K562 (cell line): ENCODE measurements around the gene PPIE. TPM values are rescaled to one million over a fixed set of nuclear protein-coding genes. Genes with fewer than 3 reads are reported as not detected.

Source experiments
- BHLHE40 ChIP-seq: IDR thresholded peaks from 2 replicates; pipeline ENCODE4 v1.6.1; 2011; ENCODE audit warnings: low read length, improper control_type of control experiment
- CBFA2T2 ChIP-seq: fragments of 450-650 bp; conservative IDR thresholded peaks from 2 replicates; pipeline ENCODE4 v1.6.1; 2017; ENCODE audit warnings: mild to moderate bottlenecking
- FOXJ2 ChIP-seq: fragments of 200-800 bp; sonication (Bioruptor generic); IDR thresholded peaks from 2 replicates; pipeline ENCODE4 v1.6.1; 2016; ENCODE audit warnings: missing genetic modification characterization, missing compliant biosample characterization
- FOXP1 ChIP-seq: sonication (generic); formaldehyde crosslinking; IDR thresholded peaks from 2 replicates; pipeline ENCODE4 v1.8.0; 2022; ENCODE audit warnings: mild to moderate bottlenecking, missing genetic modification reagents
- GATA2 ChIP-seq: sonication (generic); formaldehyde crosslinking; IDR thresholded peaks from 2 replicates; pipeline ENCODE4 v1.4.0; 2020; ENCODE audit warnings: mild to moderate bottlenecking, missing genetic modification reagents
- HLTF ChIP-seq: fragments of 450-650 bp; IDR thresholded peaks from 2 replicates; pipeline ENCODE4 v1.6.1; 2016
- IRF2 ChIP-seq: sonication (generic); formaldehyde crosslinking; IDR thresholded peaks from 2 replicates; pipeline ENCODE4 v1.8.1; 2022; ENCODE audit warnings: mild to moderate bottlenecking, missing genetic modification reagents
- KHSRP ChIP-seq: fragments of 450-650 bp; IDR thresholded peaks from 2 replicates; pipeline ENCODE4 v1.6.1; 2017
- LARP7 ChIP-seq: fragments of 450-650 bp; IDR thresholded peaks from 2 replicates; pipeline ENCODE4 v1.6.1; 2016
- MAFG ChIP-seq: fragments of 450-650 bp; conservative IDR thresholded peaks from 2 replicates; pipeline ENCODE4 v1.6.1; 2016; ENCODE audit warnings: missing genetic modification characterization, missing compliant biosample characterization
- MAZ ChIP-seq, 2 experiments: fragments of 450-650 bp in 1 of 2; sonication (generic) in 1 of 2; formaldehyde crosslinking; IDR thresholded peaks in 1 of 2; conservative IDR thresholded peaks in 1 of 2; 2 replicates each; pipeline versions ENCODE4 v1.4.0 to v1.5.0; 2020; ENCODE audit warnings: mild to moderate bottlenecking in 1 of 2, missing genetic modification reagents in 1 of 2
- MTA2 ChIP-seq: fragments of 450-650 bp; IDR thresholded peaks from 2 replicates; pipeline ENCODE4 v1.6.1; 2016; ENCODE audit warnings: low read depth
- NELFE ChIP-seq: IDR thresholded peaks from 2 replicates; pipeline ENCODE4 v1.6.1; 2011; ENCODE audit warnings: mild to moderate bottlenecking; ENCODE audit not compliant: insufficient read depth, insufficient read length
- NR1H2 ChIP-seq: sonication (generic); formaldehyde crosslinking; IDR thresholded peaks from 2 replicates; pipeline ENCODE4 v1.4.0; 2020; ENCODE audit warnings: mild to moderate bottlenecking, missing genetic modification reagents
- PHF20 ChIP-seq: fragments of 450-650 bp; IDR thresholded peaks from 2 replicates; pipeline ENCODE4 v1.6.1; 2018; ENCODE audit not compliant: partially characterized antibody
- RBM17 ChIP-seq: fragments of 200-400 bp; formaldehyde crosslinking; IDR thresholded peaks from 2 replicates; pipeline ENCODE4 v1.6.1; 2017; ENCODE audit warnings: low read depth, mild to moderate bottlenecking, low read length, borderline replicate concordance
- RBM25 ChIP-seq: fragments of 200-400 bp; formaldehyde crosslinking; IDR thresholded peaks from 2 replicates; pipeline ENCODE4 v1.6.1; 2018; ENCODE audit warnings: low read length, low read depth, moderate library complexity; ENCODE audit not compliant: severe bottlenecking
- RCOR1 ChIP-seq, 2 experiments: IDR thresholded peaks; 2 replicates each; pipeline ENCODE4 v1.6.1; 2012; ENCODE audit warnings: low read depth in 2 of 2, low read length in 2 of 2, borderline replicate concordance in 1 of 2, improper control_type of control experiment in 1 of 2
- TARDBP ChIP-seq: fragments of 450-650 bp; IDR thresholded peaks from 2 replicates; pipeline ENCODE4 v1.6.1; 2016
- TEAD4 ChIP-seq, 2 experiments: sonication (generic) in 1 of 2; formaldehyde crosslinking in 1 of 2; IDR thresholded peaks; 2 replicates each; pipeline versions ENCODE4 v1.6.1 to v1.8.0; 2012 to 2022; ENCODE audit warnings: borderline replicate concordance in 1 of 2, inconsistent platforms in 1 of 2, low read length in 1 of 2, mild to moderate bottlenecking in 1 of 2, missing genetic modification reagents in 1 of 2
- ZNF121 ChIP-seq: sonication (generic); formaldehyde crosslinking; conservative IDR thresholded peaks from 2 replicates; pipeline ENCODE4 v1.8.0; 2022; ENCODE audit warnings: missing genetic modification reagents
- ZNF175 ChIP-seq: fragments of 200-800 bp; sonication (Bioruptor generic); IDR thresholded peaks from 2 replicates; pipeline ENCODE4 v1.6.1; 2016; ENCODE audit warnings: low read depth, mild to moderate bottlenecking, missing genetic modification characterization, missing compliant biosample characterization
- ZNF239 ChIP-seq: fragments of 250-450 bp; sonication (Bioruptor Pico); IDR thresholded peaks from 2 replicates; pipeline ENCODE4 v1.4.0; 2020; ENCODE audit warnings: mild to moderate bottlenecking
- ZNF76 ChIP-seq: fragments of 250-450 bp; sonication (Bioruptor Pico); IDR thresholded peaks from 2 replicates; pipeline ENCODE4 v1.4.0; 2020; ENCODE audit warnings: mild to moderate bottlenecking, moderate library complexity, borderline replicate concordance
- polyA plus RNA-seq, 8 experiments: library from polyadenylated mRNA; depleted of rRNA in 4 of 8; stranded (reverse) in 5 of 8; unstranded in 3 of 8; fragments of >200 nt; fragmentation: Nextera tagmentation in 2 of 8; fragmentation: Illumina TruSeq in 1 of 8; extraction: Ambion mirVana in 2 of 8; extraction: Trizol in 1 of 8; gene quantifications; 2 replicates each; pipeline versions ENCODE4 v1.2.1 to v1.2.3, GENCODE V29; 2011 to 2014; ENCODE audit warnings: inconsistent platforms in 1 of 8, missing spikeins in 1 of 8
- total RNA-seq, 7 experiments: library from RNA; depleted of rRNA in 6 of 7; stranded (reverse); fragments of >200 nt in 6 of 7; fragmentation: Illumina TruSeq in 2 of 7; extraction: Trizol in 2 of 7; gene quantifications; 2 replicates each; pipeline versions ENCODE4 v1.2.1 to v1.2.3, GENCODE V29; 2011 to 2021; ENCODE audit warnings: low replicate concordance in 1 of 7
- TF ChIP-seq, protein P1 (sequence below): fragments of 450-650 bp; IDR thresholded peaks from 2 replicates; pipeline ENCODE4 v1.6.1; 2016; ENCODE audit warnings: antibody characterized with exemption
- TF ChIP-seq, protein P2 (sequence below): sonication (generic); formaldehyde crosslinking; IDR thresholded peaks from 2 replicates; pipeline ENCODE4 v1.8.0; 2023; ENCODE audit warnings: mild to moderate bottlenecking, missing genetic modification reagents

PPIE gene
- total and polyA plus RNA-seq, 9 of the 15 experiments (the other 6 are each of a cell fraction or from before 2014, with no cell fraction given), result 75.4 to 444 (median 131) TPM

DNA sequence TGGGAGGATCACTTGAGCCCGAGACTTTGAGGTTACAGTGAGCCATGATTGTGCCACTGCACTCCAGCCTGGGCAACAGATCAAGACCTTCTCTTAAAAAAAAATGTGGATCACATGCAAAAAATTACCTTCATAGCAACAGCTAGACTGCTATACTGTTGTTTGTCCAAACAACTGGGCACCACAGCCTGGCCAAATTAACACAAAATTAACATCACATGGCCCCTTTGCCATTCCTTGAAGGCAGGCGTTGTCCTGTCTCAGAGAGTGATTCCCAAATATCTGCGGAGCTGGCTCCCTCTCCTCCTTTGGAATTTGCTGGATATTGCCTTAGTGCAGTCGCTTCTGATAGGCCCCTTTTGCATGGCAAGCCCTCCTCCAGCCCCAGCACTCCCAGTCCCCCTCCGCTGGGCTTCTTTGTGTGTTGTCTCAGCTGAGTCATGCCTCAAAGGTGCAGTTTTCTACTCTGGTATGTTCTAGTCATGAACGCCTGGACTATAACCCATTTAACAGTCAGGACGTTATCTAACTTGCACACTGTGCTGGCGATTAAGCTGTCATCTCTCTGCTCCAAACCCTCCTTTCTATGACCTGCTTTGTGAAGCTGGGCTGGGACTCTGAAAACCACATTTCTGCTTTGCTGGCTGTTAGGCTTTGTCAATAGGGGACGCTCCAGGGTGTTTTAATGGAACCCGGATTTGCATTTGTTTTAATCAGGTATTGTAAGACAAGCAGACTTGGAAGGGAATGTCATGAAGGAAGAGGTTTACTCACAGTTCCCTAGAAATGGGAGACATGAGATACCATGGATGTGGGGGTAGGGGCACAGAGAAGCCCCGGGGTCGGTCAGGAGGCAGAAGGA, 27.3 kb upstream of the PPIE start (continued):
- no peak for TF ChIP-seq ZNF175
- TF ChIP-seq KHSRP, result peak; percentile 56
- TF ChIP-seq TARDBP, result peak; percentile 56; the same call in 1 of the 2 replicates
- 0 out of 2 replicates have a peak, but pooled peaks have one; percentile 80 for TF ChIP-seq HLTF
- TF ChIP-seq RBM17, result no peak
- peak; percentile 93 for TF ChIP-seq CBFA2T2
- TF ChIP-seq ZNF239 (CRISPR knock-in tag), result peak; percentile 21; the same call in 1 of the 2 replicates
- TF ChIP-seq PHF20, result peak; percentile 85
- TF ChIP-seq ZNF76 (CRISPR knock-in tag), result no peak
- TF ChIP-seq TEAD4 (IDR thresholded peaks at IDR 0.05; ENCODE audit: low read length), result peak; percentile 96
- TF ChIP-seq TEAD4 (CRISPR knock-in tag; IDR thresholded peaks at IDR 0.05; ENCODE audit: borderline replicate concordance), result no peak
- no peak for TF ChIP-seq ZNF121 (CRISPR knock-in tag)
- peak; percentile 84 for TF ChIP-seq BHLHE40
- TF ChIP-seq RCOR1 (IDR thresholded peaks at IDR 0.05; ENCODE audit: borderline replicate concordance in 1 of 2, low read depth in 2 of 2, low read length in 2 of 2), result peak; percentile 88 to 96
- TF ChIP-seq, protein P1, sequence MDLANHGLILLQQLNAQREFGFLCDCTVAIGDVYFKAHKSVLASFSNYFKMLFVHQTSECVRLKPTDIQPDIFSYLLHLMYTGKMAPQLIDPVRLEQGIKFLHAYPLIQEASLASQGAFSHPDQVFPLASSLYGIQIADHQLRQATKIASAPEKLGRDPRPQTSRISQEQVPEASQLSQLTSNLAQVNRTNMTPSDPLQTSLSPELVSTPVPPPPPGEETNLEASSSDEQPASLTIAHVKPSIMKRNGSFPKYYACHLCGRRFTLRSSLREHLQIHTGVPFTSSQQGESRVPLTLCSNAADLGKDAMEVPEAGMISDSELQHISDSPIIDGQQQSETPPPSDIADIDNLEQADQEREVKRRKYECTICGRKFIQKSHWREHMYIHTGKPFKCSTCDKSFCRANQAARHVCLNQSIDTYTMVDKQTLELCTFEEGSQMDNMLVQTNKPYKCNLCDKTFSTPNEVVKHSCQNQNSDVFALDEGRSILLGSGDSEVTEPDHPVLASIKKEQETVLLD, result peak; percentile 76; the same call in 1 of the 2 replicates
- TF ChIP-seq FOXJ2, result no peak
- TF ChIP-seq MTA2, result peak; percentile 92
- no peak for TF ChIP-seq NELFE
- TF ChIP-seq RBM25, result no peak
- 0 out of 2 replicates have a peak, but pooled peaks have one; percentile 2 for TF ChIP-seq LARP7
- peak; percentile 94 for TF ChIP-seq GATA2 (CRISPR knock-in tag)
- TF ChIP-seq NR1H2 (CRISPR knock-in tag), result peak; percentile 46; the same call in 1 of the 2 replicates
- TF ChIP-seq FOXP1 (CRISPR knock-in tag), result peak; percentile 50; the same call in 1 of the 2 replicates
- peak in 1 of 2 experiments; percentile 37; a peak in 1 of 4 replicates for TF ChIP-seq MAZ (CRISPR knock-in tag; conservative IDR thresholded peaks at IDR 0.05 in 1 of 2, IDR thresholded peaks at IDR 0.05 in 1 of 2)
- TF ChIP-seq, protein P2, sequence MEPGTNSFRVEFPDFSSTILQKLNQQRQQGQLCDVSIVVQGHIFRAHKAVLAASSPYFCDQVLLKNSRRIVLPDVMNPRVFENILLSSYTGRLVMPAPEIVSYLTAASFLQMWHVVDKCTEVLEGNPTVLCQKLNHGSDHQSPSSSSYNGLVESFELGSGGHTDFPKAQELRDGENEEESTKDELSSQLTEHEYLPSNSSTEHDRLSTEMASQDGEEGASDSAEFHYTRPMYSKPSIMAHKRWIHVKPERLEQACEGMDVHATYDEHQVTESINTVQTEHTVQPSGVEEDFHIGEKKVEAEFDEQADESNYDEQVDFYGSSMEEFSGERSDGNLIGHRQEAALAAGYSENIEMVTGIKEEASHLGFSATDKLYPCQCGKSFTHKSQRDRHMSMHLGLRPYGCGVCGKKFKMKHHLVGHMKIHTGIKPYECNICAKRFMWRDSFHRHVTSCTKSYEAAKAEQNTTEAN (CRISPR knock-in tag), result no peak
- TF ChIP-seq IRF2 (CRISPR knock-in tag), result no peak
- TF ChIP-seq MAFG (tag), result peak; percentile 94
